GF-D8 (cell line): ENCODE results near the gene EYA3.

ENCODE experiments used
- DNase-seq: peaks from one replicate; lab custom pipeline; 2025; lab: John Stamatoyannopoulos, UW

The EYA3 gene

GRCh38 chr1:27940870-27941560 lies 147.4 kb downstream of the EYA3 start:
- no peak for DNase-seq

GRCh38 chr1:27940297-27940696 lies 148.1 kb downstream of the EYA3 start:
- peak; percentile 29 for DNase-seq

GRCh38 chr1:27938488-27938887 lies 149.9 kb downstream of the EYA3 start:
- DNase-seq: no peak

GRCh38 chr1:27937524-27937836 lies 150.9 kb downstream of the EYA3 start:
- no peak for DNase-seq

GRCh38 chr1:27936370-27936769 lies 152.0 kb downstream of the EYA3 start:
- DNase-seq: no peak

GRCh38 chr1:27935721-27936120 lies 152.7 kb downstream of the EYA3 start:
- no peak for DNase-seq

- peak; percentile 23 for DNase-seq
Observed at GRCh38 chr1:27934818-27935549, 153.4 kb downstream of the EYA3 start, which contains the start of gene SMPDL3B. TSS of gene SMPDL3B (plus strand) at chr1:27935000. CDS start at chr1:27935184, 184 bp downstream.

- peak; percentile 42 for DNase-seq
Observed at GRCh38 chr1:27931759-27932158, 156.7 kb downstream of the EYA3 start.

- no peak for DNase-seq
Observed at GRCh38 chr1:27931184-27931583, 157.2 kb downstream of the EYA3 start.

- DNase-seq: no peak
Observed at GRCh38 chr1:27928216-27928954, 160.0 kb downstream of the EYA3 start.

GRCh38 chr1:27922272-27922671 lies 166.1 kb downstream of the EYA3 start:
- no peak for DNase-seq
